H1 (cell line): ENCODE results near the gene CASQ1.

Experiments used
- BACH1 ChIP-seq: IDR thresholded peaks from 2 replicates; pipeline ENCODE4 v1.6.1; 2012; ENCODE audit warnings: low read length, improper control_type of control experiment
- EP300 ChIP-seq, 2 experiments: IDR thresholded peaks; 1 replicate in 1 of 2; 2 replicates in 1 of 2; pipeline ENCODE4 v1.6.1; 2011 to 2012; ENCODE audit warnings: low read depth in 2 of 2, low read length in 2 of 2, mild to moderate bottlenecking in 2 of 2, borderline replicate concordance in 1 of 2, inconsistent platforms in 1 of 2, moderate library complexity in 1 of 2
- GTF2F1 ChIP-seq: IDR thresholded peaks from 2 replicates; pipeline ENCODE4 v1.6.1; 2012; ENCODE audit warnings: low read depth, low read length, improper control_type of control experiment, borderline replicate concordance
- POLR2A ChIP-seq, 2 experiments: IDR thresholded peaks; 1 replicate in 1 of 2; 2 replicates in 1 of 2; pipeline ENCODE4 v1.6.1; 2011; ENCODE audit warnings: low read depth in 2 of 2, low read length in 2 of 2, mild to moderate bottlenecking in 2 of 2; ENCODE audit errors: control extremely low read depth in 1 of 2
- POLR2AphosphoS5 ChIP-seq: IDR thresholded peaks from 2 replicates; pipeline ENCODE4 v1.6.1; 2011; ENCODE audit warnings: low read depth, low read length
- RAD21 ChIP-seq, 2 experiments: IDR thresholded peaks in 1 of 2; conservative IDR thresholded peaks in 1 of 2; 2 replicates each; pipeline ENCODE4 v1.6.1; 2011; ENCODE audit warnings: low read depth in 2 of 2, low read length in 2 of 2, improper control_type of control experiment in 1 of 2, inconsistent platforms in 1 of 2, mild to moderate bottlenecking in 1 of 2, moderate library complexity in 1 of 2
- RFX5 ChIP-seq: IDR thresholded peaks from 2 replicates; pipeline ENCODE4 v1.6.1; 2011; ENCODE audit warnings: low read depth, low read length, improper control_type of control experiment, borderline replicate concordance
- SP1 ChIP-seq: IDR thresholded peaks from 2 replicates; pipeline ENCODE4 v1.6.1; 2011; ENCODE audit warnings: low read depth, low read length
- SUZ12 ChIP-seq: fragments of 200-600 bp; sonication (generic); IDR thresholded peaks from 2 replicates; pipeline ENCODE4 v1.6.1; 2012; ENCODE audit warnings: mild to moderate bottlenecking, inconsistent platforms, low read length, moderate library complexity, mixed read lengths
- TBP ChIP-seq: IDR thresholded peaks from 2 replicates; pipeline ENCODE4 v1.6.1; 2011; ENCODE audit warnings: low read depth, low read length, improper control_type of control experiment
- YY1 ChIP-seq: IDR thresholded peaks from 2 replicates; pipeline ENCODE4 v1.6.1; 2011; ENCODE audit warnings: low read depth, mild to moderate bottlenecking, low read length
- ZNF274 ChIP-seq: IDR thresholded peaks from 2 replicates; pipeline ENCODE4 v1.7.0; 2012; ENCODE audit warnings: low read length, borderline replicate concordance; ENCODE audit errors: extremely low read depth
- TF ChIP-seq, protein P1 (sequence below), 3 experiments: IDR thresholded peaks; 1 replicate in 2 of 3; 2 replicates in 1 of 3; pipeline versions ENCODE4 v1.5.1 to v1.6.1; 2011; ENCODE audit warnings: low read length in 3 of 3, mild to moderate bottlenecking in 3 of 3, inconsistent platforms in 2 of 3, low read depth in 1 of 3, moderate library complexity in 1 of 3; ENCODE audit not compliant: insufficient read depth in 1 of 3; ENCODE audit errors: control extremely low read depth in 1 of 3

DNA sequence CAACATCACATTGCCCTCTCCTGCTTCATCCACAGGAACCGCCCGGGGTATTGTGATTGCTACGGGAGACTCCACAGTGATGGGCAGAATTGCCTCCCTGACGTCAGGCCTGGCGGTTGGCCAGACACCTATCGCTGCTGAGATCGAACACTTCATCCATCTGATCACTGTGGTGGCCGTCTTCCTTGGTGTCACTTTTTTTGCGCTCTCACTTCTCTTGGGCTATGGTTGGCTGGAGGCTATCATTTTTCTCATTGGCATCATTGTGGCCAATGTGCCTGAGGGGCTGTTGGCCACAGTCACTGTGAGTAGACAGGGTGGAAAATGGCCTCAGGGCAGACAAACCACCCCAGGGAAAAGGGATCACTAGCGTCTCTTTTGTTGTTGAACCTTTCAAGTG is 26.3 kb upstream of the CASQ1 start:
- no peak for TF ChIP-seq POLR2AphosphoS5
- TF ChIP-seq, protein P1, sequence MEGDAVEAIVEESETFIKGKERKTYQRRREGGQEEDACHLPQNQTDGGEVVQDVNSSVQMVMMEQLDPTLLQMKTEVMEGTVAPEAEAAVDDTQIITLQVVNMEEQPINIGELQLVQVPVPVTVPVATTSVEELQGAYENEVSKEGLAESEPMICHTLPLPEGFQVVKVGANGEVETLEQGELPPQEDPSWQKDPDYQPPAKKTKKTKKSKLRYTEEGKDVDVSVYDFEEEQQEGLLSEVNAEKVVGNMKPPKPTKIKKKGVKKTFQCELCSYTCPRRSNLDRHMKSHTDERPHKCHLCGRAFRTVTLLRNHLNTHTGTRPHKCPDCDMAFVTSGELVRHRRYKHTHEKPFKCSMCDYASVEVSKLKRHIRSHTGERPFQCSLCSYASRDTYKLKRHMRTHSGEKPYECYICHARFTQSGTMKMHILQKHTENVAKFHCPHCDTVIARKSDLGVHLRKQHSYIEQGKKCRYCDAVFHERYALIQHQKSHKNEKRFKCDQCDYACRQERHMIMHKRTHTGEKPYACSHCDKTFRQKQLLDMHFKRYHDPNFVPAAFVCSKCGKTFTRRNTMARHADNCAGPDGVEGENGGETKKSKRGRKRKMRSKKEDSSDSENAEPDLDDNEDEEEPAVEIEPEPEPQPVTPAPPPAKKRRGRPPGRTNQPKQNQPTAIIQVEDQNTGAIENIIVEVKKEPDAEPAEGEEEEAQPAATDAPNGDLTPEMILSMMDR (IDR thresholded peaks at IDR 0.05; ENCODE audit: control extremely low read depth in 1 of 3, insufficient read depth in 1 of 3, low read depth in 1 of 3, low read length in 3 of 3): no peak
- no peak for TF ChIP-seq RAD21 (IDR thresholded peaks at IDR 0.05 in 1 of 2, conservative IDR thresholded peaks at IDR 0.05 in 1 of 2; ENCODE audit: low read depth in 2 of 2, low read length in 2 of 2)
- no peak for TF ChIP-seq POLR2A (IDR thresholded peaks at IDR 0.05; ENCODE audit: control extremely low read depth in 1 of 2, low read depth in 2 of 2, low read length in 2 of 2)
- no peak for TF ChIP-seq RFX5
- no peak for TF ChIP-seq EP300 (IDR thresholded peaks at IDR 0.05; ENCODE audit: borderline replicate concordance in 1 of 2, low read depth in 2 of 2, low read length in 2 of 2)
- TF ChIP-seq SP1: no peak
- no peak for TF ChIP-seq SUZ12
- no peak for TF ChIP-seq TBP
- no peak for TF ChIP-seq YY1
- no peak for TF ChIP-seq GTF2F1
- TF ChIP-seq ZNF274: no peak
- no peak for TF ChIP-seq BACH1
